Measurements from ENCODE around the gene PICALM.
"Not testable (repeated sequence)": the region's sequence is repeated elsewhere in the genome, so short reads cannot be mapped to it uniquely, and the experiment has no call there.

Gene PICALM

GRCh38 chr11:85934596-85935169, 134.2 kb downstream of the PICALM start:
- no peak for DNase-seq

GRCh38 chr11:85930879-85931366, 138.0 kb downstream of the PICALM start:
- no peak for DNase-seq

DNA sequence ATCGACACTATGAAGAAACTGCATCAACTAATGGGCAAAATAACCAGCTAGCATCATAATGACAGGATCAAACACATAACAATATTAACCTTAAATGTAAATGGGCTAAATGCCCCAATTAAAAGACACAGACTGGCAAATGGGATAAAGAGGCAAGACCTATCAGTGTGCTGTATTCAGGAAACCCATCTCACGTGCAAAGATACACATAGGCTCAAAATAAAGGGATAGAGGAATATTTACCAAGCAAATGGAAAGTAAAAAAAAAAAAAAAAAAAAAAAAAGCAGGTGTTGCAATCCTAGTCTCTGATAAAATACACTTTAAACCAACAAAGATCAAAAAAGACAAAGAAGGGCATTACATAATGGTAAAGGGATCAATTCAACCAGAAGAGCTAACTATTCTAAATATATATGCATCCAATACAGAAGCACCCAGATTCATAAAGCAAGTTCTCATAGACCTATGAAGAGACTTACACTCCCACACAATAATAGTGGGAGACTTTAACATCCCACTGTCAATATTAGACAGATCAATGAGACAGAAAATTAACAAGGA, 142.2 kb downstream of the PICALM start:
- DNase-seq = not testable (repeated sequence)

GRCh38 chr11:85923455-85923854, 145.4 kb downstream of the PICALM start:
- DNase-seq = no peak

DNA sequence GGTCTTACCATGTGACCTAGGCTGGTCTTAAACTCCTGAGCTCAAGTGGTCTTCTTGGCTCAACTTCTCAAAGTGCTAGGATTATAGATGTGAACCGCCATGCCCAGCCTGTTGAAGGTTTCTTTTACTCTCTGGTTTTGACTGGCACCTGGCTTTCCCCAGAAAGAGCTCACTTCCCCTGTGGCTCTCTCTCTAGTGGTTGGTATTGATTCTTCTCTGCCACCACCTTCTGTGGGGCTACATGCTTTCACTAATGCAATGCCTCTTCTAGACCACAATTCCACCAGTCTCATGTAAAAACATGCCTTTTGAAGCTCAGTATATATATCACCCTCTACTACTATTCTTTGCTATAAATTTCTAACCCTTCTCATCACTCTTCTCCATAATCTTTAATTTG, 146.5 kb downstream of the PICALM start:
- no peak for DNase-seq

DNA sequence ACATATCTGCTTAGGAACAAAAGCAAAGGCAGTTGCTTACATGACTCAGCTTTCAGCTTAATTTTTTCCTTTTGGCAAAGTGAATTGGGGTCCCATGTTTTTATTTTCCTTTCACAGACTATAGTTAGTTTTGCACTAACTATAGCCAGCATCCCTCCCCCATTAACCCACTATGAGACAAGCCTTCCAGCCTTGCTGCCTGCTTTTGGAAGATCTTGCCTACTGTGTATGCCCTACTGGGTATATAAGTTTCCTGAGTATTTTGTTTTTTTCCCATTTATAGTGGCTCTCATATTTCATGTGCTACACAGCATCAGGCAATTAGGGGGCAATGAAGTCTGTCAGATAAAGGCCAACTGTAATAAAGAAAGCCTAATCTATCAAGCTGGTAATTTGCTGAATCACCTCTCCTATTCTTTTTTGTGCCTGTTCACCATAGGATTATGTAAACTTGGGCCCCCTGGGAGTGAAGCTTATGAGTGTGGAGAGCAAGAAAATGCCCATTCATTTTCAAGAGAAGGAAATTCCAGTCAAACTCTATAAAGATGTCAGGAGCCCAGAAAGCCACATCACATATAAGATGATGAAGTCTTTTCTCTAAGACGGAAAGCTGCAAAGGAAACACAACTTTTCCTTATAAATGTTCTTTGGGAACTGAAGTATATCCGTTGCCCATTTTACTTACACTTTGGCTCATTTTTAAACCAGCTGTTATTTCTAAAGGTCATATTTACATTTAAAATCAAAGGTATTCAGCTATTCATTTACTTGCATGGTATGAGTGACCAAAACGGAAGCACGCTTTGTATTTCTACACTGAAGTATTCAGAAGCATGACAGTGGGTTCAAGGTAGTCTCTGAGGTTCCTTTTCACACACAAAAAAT, 149.7 kb downstream of the PICALM start:
- no peak for DNase-seq

DNA sequence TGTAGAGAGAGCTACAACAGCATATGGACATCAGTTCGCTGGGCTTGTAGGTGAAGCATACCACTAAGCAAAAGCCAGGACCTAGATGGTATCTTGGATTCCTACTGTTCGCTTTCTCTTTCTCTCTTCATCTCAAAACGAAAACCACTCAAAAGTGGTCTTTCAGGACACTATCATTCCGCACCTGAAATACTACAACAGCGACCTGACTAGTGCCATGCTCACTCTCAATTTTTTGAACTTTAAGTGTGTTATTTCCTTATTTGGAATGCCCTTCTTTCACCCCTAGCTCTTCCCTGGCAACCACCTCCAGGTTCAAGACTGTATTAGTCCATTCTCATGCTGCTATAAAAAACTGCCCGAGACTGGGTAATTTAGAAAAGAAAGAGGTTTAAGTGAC, 154.5 kb downstream of the PICALM start:
- DNase-seq = no peak

DNA sequence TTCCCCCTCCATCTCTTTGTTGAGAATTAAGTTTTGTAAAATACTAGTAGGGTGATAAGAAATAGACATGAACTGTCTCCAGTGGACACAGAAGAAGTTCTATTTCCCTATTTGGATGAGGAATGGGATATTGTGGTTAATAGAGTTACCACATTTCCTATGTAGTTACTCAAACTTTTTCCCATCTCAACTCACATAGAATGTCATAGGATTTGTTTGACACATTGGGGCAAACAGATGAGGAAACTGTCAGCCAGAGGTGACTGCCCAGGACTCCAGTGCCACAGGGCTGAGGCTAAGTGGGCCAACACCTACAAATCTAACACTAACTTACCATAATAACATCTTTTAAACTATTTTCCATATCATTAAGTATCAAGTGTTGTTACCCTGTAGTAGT, 155.4 kb downstream of the PICALM start:
- no peak for DNase-seq

- no peak for DNase-seq
Observed at GRCh38 chr11:85912414-85912813, 156.5 kb downstream of the PICALM start.
